HG03571 (cell line): ENCODE results near the gene ADAMTS2.

Experiments used
- ATAC-seq: cut with Tn5 transposase; IDR thresholded peaks from one replicate; pipeline ENCODE4 v1.9.1; 2021; ENCODE audit not compliant: unreplicated experiment

The ADAMTS2 gene

GRCh38 chr5:179269781-179270543 is 75.3 kb downstream of the ADAMTS2 start:
- no peak for ATAC-seq

- no peak for ATAC-seq
These were observed 76.1 kb downstream of the ADAMTS2 start for GRCh38 chr5:179268966-179269693.

GRCh38 chr5:179268399-179268952 is 76.8 kb downstream of the ADAMTS2 start:
- no peak for ATAC-seq

- no peak for ATAC-seq
These were observed 77.6 kb downstream of the ADAMTS2 start for GRCh38 chr5:179267671-179268083.

GRCh38 chr5:179267071-179267670 is 78.1 kb downstream of the ADAMTS2 start:
- no peak for ATAC-seq

GRCh38 chr5:179266291-179267070 is 78.8 kb downstream of the ADAMTS2 start:
- no peak for ATAC-seq

- no peak for ATAC-seq
These were observed 79.6 kb downstream of the ADAMTS2 start for GRCh38 chr5:179265514-179266290.

- ATAC-seq: no peak
These were observed 80.3 kb downstream of the ADAMTS2 start for GRCh38 chr5:179264783-179265513.

- no peak for ATAC-seq
These were observed 81.0 kb downstream of the ADAMTS2 start for GRCh38 chr5:179264053-179264782.

GRCh38 chr5:179263391-179264052 is 81.7 kb downstream of the ADAMTS2 start:
- no peak for ATAC-seq

- no peak for ATAC-seq
These were observed 82.9 kb downstream of the ADAMTS2 start for GRCh38 chr5:179262126-179262920.

GRCh38 chr5:179261301-179262125 is 83.7 kb downstream of the ADAMTS2 start:
- ATAC-seq: no peak

GRCh38 chr5:179260324-179261070 is 84.8 kb downstream of the ADAMTS2 start:
- no peak for ATAC-seq

GRCh38 chr5:179259731-179260323 is 85.4 kb downstream of the ADAMTS2 start:
- no peak for ATAC-seq

GRCh38 chr5:179258922-179259730 is 86.1 kb downstream of the ADAMTS2 start:
- no peak for ATAC-seq
